GM10266 (cell line): ENCODE results near the gene CDC42EP1.
A peak's percentile ranks its signal among the peaks of the same experiment; 100 is the strongest.

Source experiments
- DNase-seq: peaks from one replicate; pipeline ENCODE4 v3.0.0; 2012; ENCODE audit errors: extremely low spot score
- CTCF ChIP-seq: IDR thresholded peaks from 2 replicates; pipeline ENCODE4 v1.5.1; 2012; ENCODE audit warnings: mild to moderate bottlenecking, low read depth; ENCODE audit not compliant: control insufficient read depth, insufficient read depth; ENCODE audit errors: missing control alignments

CDC42EP1 gene

GRCh38 chr22:37563153-37564081 lies 3.1 kb downstream of the CDC42EP1 start:
- no peak for DNase-seq
- no peak for TF ChIP-seq CTCF

DNA sequence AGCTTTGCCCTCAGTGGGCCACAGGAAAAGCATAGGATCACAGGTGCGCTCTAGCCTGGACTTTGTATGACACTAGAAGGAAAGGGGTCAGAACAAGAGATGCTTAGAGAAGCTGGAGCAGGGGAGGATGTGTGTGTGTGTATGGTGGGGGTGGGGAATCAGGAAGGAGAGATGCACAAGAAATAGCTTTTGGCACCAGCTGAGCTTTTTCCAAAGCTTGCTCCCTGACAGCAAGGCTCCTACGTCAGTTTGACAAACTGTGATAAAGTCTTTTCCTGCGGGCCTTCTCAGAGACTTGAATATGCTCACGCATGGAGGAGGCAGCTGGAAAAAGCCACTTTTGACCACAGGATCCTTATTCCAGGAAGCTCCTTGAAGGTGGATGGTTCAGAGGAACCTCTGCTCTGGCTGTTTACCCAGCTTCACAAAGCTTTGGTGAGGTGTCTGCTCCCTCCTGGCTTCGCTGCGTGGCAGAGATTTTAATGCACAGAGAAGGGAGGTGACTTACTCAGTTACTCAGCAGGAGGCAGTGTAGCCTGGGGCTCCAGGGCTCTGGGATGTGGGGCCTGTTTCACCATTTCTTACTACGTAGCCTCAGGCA lies 3.9 kb downstream of the CDC42EP1 start:
- DNase-seq, result no peak
- TF ChIP-seq CTCF, result no peak

DNA sequence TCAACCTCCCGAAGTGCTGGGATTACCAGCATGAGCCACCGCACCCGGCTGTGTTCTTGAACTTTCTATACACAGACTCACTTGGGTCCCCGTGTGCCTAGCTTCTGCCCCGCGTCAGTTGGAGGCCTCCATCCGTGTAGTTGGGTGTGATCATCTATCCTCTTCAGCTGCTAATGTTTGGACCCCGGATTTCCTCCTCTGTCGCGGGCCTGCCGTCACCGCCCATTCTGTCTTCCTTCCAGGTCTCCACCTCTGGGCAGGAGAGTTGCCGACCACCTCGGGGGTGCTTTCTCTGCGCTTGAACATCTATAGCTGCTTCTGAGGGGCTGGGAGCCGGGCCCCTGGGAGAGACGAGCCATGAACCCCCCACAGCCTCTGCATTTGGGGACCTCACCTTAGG lies 5.5 kb downstream of the CDC42EP1 start:
- TF ChIP-seq CTCF, result no peak
- no peak for DNase-seq

- DNase-seq, result peak; percentile 47
Observed at GRCh38 chr22:37566329-37566837, 6.1 kb downstream of the CDC42EP1 start.

GRCh38 chr22:37566903-37567798 lies 6.9 kb downstream of the CDC42EP1 start:
- TF ChIP-seq CTCF, result peak; percentile 97
- DNase-seq, result peak; percentile 90

More at GRCh38 chr22:37566329-37566837, 6.1 kb downstream of the CDC42EP1 start:
- TF ChIP-seq CTCF, result no peak

DNA sequence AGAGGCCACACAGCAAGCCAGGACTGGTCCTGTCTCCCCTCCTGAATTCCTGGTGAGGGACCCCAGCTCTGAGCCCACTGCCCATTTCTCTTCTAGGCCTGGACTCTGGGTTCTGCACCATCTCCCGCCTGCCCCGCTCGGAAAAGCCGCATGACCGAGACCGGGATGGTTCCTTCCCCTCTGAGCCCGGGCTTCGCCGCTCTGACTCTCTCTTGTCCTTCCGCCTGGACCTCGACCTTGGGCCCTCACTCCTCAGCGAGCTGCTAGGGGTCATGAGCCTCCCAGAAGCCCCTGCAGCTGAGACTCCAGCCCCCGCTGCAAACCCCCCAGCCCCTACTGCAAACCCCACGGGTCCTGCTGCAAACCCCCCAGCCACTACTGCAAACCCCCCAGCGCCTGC lies 7.7 kb downstream of the CDC42EP1 start:
- DNase-seq, result no peak
- TF ChIP-seq CTCF, result no peak
